Measurements from ENCODE around the gene CTDSPL2. TPM values are rescaled to one million over a fixed set of nuclear protein-coding genes. Genes with fewer than 3 reads are reported as not detected.

CTDSPL2 gene
- total and polyA plus RNA-seq, 2 of the 8 experiments (the other 6 are each of a cell fraction or from before 2014, with no cell fraction given), result 25.2 to 64.7 TPM

DNA sequence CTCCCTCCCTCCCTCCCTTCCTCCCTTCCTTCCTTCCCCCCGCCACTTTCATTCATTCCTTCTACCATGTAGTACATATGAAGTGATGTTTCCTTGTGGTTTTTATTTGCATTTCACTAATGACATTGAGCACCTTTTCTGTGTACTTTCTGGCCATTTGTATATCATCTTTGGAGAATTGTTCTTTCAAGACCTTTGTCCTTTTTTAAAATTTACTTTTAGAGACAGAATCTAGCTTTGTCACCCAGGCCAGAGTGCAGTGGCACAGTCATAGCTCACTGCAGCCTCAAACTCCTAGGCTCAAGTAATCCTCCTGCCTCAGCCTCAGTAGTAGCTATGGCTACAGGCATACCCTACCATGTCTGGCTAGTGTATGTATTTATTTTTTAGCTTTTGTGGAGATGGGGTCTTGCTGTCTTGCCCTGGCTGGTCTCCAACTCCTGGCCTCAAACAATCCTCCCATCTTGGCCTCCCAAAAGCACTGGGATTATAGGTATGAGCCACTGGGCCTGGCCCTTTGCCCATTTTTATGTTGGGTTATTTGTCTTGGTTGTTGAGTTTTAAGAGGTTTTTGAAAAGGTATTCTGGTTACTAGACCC, 42.0 kb upstream of the CTDSPL2 start (continued):
- no peak for TF ChIP-seq SIX5 (IDR thresholded peaks at IDR 0.05; ENCODE audit: low read depth, low read length)
- no peak for TF ChIP-seq RNF2 (IDR thresholded peaks at IDR 0.05; ENCODE audit: borderline replicate concordance, low read depth, low read length, missing control alignments, poor library complexity, severe bottlenecking)
- no peak for TF ChIP-seq KDM4A (IDR thresholded peaks at IDR 0.05; ENCODE audit: low read depth, low read length, severe bottlenecking)
